ENCODE data around the gene FIS1. TPM values are rescaled to one million over a fixed set of nuclear protein-coding genes. Genes with fewer than 3 reads are reported as not detected.

FIS1 gene
- total RNA-seq, 2 donors from 2014 or later: 238 to 256 TPM

DNA sequence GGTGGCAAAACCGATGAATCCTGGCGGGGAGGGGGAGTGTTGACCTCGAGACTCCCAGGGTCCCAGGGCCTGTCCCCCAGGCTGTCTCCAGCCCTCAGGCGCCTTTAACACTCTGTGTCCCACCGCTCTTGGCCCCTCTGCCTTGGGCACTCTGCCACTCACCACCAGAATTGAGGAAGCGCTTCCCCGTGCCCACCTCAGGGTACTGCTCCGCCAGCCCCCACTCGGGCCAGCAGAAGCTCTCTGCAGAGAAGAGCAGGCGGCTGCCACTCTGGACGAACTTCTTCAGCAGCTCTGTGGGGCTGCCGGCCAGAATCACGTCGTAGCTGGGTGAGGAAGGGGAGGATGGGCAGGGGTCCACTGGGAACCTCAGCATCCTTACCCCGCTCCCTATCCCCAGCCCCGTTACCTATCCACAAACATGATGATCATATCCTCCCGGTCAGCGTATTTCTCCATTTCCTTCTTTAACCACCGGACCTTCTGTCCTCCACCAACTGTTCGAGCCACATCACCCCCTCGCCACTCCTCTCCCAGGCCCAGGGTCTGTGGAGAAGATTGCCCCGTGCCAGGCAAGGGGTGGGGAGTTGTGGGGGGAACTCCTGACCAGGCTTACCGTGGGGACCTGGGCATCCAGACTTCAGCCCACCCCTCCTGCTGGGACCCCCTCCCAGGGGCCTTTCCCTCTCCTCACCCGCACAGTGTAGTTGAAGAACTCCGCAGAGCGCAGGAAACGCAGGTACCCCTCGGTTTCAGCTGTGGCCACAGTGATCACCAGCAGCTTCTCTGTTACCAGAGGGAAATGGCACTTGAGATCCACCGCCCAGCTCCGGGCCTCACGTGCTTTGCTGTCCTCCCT lies 28.7 kb downstream of the FIS1 start:
- no peaks in the 10 kb centered on the region for H3K27me3 ChIP-seq (replicated peaks; ENCODE audit: insufficient read depth)
- no peak for DNase-seq (ENCODE audit: low spot score)
- H3K36me3 ChIP-seq: peaks cover 3 to 4% of the 10 kb centered on the region in 2 donors
- no peak overlapping the region for H3K27ac ChIP-seq
- TF ChIP-seq, protein P1, sequence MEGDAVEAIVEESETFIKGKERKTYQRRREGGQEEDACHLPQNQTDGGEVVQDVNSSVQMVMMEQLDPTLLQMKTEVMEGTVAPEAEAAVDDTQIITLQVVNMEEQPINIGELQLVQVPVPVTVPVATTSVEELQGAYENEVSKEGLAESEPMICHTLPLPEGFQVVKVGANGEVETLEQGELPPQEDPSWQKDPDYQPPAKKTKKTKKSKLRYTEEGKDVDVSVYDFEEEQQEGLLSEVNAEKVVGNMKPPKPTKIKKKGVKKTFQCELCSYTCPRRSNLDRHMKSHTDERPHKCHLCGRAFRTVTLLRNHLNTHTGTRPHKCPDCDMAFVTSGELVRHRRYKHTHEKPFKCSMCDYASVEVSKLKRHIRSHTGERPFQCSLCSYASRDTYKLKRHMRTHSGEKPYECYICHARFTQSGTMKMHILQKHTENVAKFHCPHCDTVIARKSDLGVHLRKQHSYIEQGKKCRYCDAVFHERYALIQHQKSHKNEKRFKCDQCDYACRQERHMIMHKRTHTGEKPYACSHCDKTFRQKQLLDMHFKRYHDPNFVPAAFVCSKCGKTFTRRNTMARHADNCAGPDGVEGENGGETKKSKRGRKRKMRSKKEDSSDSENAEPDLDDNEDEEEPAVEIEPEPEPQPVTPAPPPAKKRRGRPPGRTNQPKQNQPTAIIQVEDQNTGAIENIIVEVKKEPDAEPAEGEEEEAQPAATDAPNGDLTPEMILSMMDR (IDR thresholded peaks at IDR 0.05): no peak
- TF ChIP-seq POLR2AphosphoS5 (IDR thresholded peaks at IDR 0.05) (no peak), POLR2A (IDR thresholded peaks at IDR 0.05) (no peak)
- intact Hi-C loops (cut with DNase I): loop anchor here (2.0 kb wide), 1 partner anchor 29 kb away; the partner anchor contains the start of gene FIS1
- 67% methylated on average over 31 of the region's 31 CpGs for WGBS
- H3K4me3 ChIP-seq: peak overlapping the region; percentile 63 to 66
- no peaks in the 10 kb centered on the region for H3K9me3 ChIP-seq
- H3K4me1 ChIP-seq (replicated peaks): peaks cover 8% of the 10 kb centered on the region

DNA sequence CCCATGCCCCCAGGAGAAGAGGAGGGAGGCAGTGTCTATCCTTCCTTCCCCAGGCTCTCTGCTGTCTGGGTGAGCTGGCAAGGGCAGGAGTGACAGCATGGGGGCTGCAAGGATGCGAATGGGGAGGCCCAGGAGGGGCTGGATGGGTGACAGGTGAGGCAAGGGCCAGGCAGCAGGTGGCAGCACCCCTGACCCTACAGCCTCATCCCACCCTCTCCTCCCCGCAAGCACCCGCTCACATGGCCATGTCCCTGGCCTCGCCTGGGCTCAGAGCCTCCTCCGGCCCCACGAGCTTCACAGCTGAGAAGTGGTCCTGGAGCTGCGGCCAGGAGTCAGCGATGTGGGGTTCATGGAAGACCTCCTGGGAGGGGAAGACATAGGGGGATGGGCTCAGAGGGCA lies 32.9 kb downstream of the FIS1 start:
- TF ChIP-seq POLR2AphosphoS5 (IDR thresholded peaks at IDR 0.05): no peak
- Histone ChIP-seq H3K4me3 (no peak overlapping the region), H3K9me3 (no peaks in the 10 kb centered on the region), H3K27ac (no peak overlapping the region), H3K4me1 (replicated peaks) (peaks cover 8% of the 10 kb centered on the region), H3K27me3 (replicated peaks; ENCODE audit: insufficient read depth) (no peaks in the 10 kb centered on the region), H3K36me3 (peaks cover 3 to 4% of the 10 kb centered on the region in 2 donors)
- no peak for DNase-seq (ENCODE audit: low spot score)
- intact Hi-C loops (cut with DNase I): no loop called here
- 91% methylated on average over 8 of the region's 8 CpGs for WGBS

DNA sequence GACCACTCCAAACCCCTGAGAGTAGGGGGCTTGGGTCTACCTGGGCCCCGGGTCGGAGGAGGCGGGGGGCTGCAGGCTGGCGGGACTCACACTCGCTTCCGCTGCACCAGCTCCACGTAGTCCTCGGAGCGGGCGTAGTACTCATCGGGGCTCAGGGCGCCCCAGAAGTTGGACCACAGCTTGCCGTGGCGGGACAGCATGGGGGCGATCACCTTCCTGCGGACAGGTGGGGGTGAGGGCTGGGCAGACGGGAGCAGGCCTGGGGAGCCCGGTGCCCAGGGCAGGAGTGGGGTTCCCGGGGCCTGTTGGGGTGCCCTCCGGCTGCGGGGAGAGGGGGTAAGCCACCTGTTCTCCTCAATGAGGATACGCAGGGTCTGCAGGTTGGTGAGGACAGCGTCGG lies 33.4 kb downstream of the FIS1 start:
- Histone ChIP-seq H3K27me3 (replicated peaks; ENCODE audit: insufficient read depth) (no peaks in the 10 kb centered on the region), H3K36me3 (peaks cover 3 to 4% of the 10 kb centered on the region in 2 donors), H3K4me3 (no peak overlapping the region), H3K27ac (no peak overlapping the region), H3K4me1 (replicated peaks) (peaks cover 4% of the 10 kb centered on the region), H3K9me3 (no peaks in the 10 kb centered on the region)
- no peak for TF ChIP-seq POLR2AphosphoS5 (IDR thresholded peaks at IDR 0.05)
- TF ChIP-seq, protein P1 (IDR thresholded peaks at IDR 0.05): no peak
- no peak for TF ChIP-seq POLR2A (IDR thresholded peaks at IDR 0.05)
- WGBS: 96% methylated on average over 24 of the region's 24 CpGs
- intact Hi-C loops (cut with DNase I): no loop called here
- DNase-seq (ENCODE audit: low spot score): no peak

DNA sequence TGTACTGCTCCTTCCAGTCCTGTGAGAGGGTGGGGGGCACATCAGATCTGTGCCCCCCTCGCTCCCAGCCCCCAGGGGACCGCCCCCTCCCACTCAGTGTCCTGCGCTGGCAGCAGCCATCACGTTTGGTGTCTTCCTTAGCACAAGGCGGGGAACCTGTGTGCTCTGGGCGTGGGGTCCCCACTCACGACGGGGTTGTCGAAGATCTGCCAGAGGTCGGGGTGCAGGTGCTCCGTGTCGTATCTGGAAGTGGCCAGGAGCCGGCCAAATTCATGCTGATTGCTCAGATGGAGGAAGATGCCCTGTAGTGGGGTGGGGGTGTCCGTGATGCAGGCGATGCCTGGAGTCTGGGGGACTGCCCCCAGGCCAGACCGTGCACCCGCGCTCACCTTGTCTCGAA lies 34.7 kb downstream of the FIS1 start:
- WGBS: 90% methylated on average over 19 of the region's 19 CpGs
- no peaks in the 10 kb centered on the region for H3K9me3 ChIP-seq
- no peak for DNase-seq (ENCODE audit: low spot score)
- no peak overlapping the region for H3K4me3 ChIP-seq
- intact Hi-C loops (cut with DNase I): no loop called here
- no peaks in the 10 kb centered on the region for H3K4me1 ChIP-seq (replicated peaks)
- peaks cover 3 to 4% of the 10 kb centered on the region in 2 donors for H3K36me3 ChIP-seq
- H3K27ac ChIP-seq: no peak overlapping the region
- H3K27me3 ChIP-seq (replicated peaks; ENCODE audit: insufficient read depth): no peaks in the 10 kb centered on the region
- TF ChIP-seq, protein P1 (IDR thresholded peaks at IDR 0.05): no peak
- TF ChIP-seq POLR2A (IDR thresholded peaks at IDR 0.05) (no peak), POLR2AphosphoS5 (IDR thresholded peaks at IDR 0.05) (no peak)

DNA sequence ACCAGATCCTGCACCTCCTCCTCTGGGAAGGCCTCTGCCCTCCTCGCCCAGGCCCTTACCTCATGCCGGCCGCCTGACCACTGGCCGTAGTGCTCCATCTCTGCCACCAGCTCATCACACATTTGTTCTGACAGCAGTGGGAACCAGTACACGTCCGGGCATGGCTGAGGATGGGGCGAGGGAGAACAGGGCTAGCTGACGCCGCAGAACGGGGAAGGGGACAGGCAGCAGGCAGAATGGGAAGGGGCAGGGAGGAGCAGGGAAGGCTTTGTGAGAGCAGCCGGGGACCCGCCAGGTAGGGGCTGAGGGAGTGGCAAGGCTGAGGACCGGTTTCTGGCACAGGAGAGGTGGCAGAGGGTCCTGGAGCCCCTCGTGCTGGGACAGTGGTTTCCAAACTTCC lies 36.1 kb downstream of the FIS1 start:
- peaks cover 3 to 4% of the 10 kb centered on the region in 2 donors for H3K36me3 ChIP-seq

More for the DNA sequence above, 36.1 kb downstream of the FIS1 start:
- Histone ChIP-seq H3K27ac (no peak overlapping the region), H3K4me3 (no peak overlapping the region), H3K27me3 (replicated peaks; ENCODE audit: insufficient read depth) (no peaks in the 10 kb centered on the region), H3K4me1 (replicated peaks) (no peaks in the 10 kb centered on the region), H3K9me3 (no peaks in the 10 kb centered on the region)
- 91% methylated on average over 14 of the region's 14 CpGs for WGBS
- no peak for TF ChIP-seq POLR2AphosphoS5 (IDR thresholded peaks at IDR 0.05)
- TF ChIP-seq POLR2A (IDR thresholded peaks at IDR 0.05): no peak
- TF ChIP-seq, protein P1 (IDR thresholded peaks at IDR 0.05): no peak
- DNase-seq (ENCODE audit: low spot score): no peak
- intact Hi-C loops (cut with DNase I): no loop called here
